GM12878 (cell line): ENCODE results near the gene M1AP.

Source experiments
- CTCF ChIP-seq, 3 experiments: IDR thresholded peaks in 2 of 3; conservative IDR thresholded peaks in 1 of 3; 2 replicates each; pipeline ENCODE4 v1.5.1; 2011; ENCODE audit warnings: low read depth in 3 of 3, low read length in 3 of 3, mild to moderate bottlenecking in 3 of 3, control low read depth in 2 of 3, moderate library complexity in 2 of 3, inconsistent platforms in 1 of 3, mixed read lengths in 1 of 3; ENCODE audit not compliant: control insufficient read depth in 2 of 3, insufficient read depth in 1 of 3; ENCODE audit errors: extremely low read depth in 1 of 3
- DPF2 ChIP-seq: fragments of 450-650 bp; IDR thresholded peaks from 2 replicates; pipeline ENCODE4 v1.6.1; 2017; ENCODE audit warnings: mild to moderate bottlenecking
- E2F4 ChIP-seq: IDR thresholded peaks from 2 replicates; pipeline ENCODE4 v1.6.1; 2012; ENCODE audit warnings: low read depth, low read length, improper control_type of control experiment
- EP300 ChIP-seq, 2 experiments: fragments of 150-350 bp in 1 of 2; IDR thresholded peaks; 2 replicates each; pipeline ENCODE4 v1.6.1; 2011 to 2012; ENCODE audit warnings: low read depth in 2 of 2, low read length in 2 of 2, borderline replicate concordance in 1 of 2, improper control_type of control experiment in 1 of 2, inconsistent platforms in 1 of 2; ENCODE audit not compliant: control insufficient read depth in 1 of 2
- FOS ChIP-seq: IDR thresholded peaks from 3 replicates; pipeline ENCODE4 v1.6.1; 2011; ENCODE audit warnings: borderline replicate concordance; ENCODE audit not compliant: insufficient read length; ENCODE audit errors: extremely low read depth
- ZBTB33 ChIP-seq: fragments of 450-650 bp; IDR thresholded peaks from 2 replicates; pipeline ENCODE4 v1.6.1; 2017; ENCODE audit warnings: mild to moderate bottlenecking
- ZBTB4 ChIP-seq: fragments of 450-650 bp; formaldehyde crosslinking; IDR thresholded peaks from 2 replicates; pipeline ENCODE4 v1.4.0; 2022; ENCODE audit warnings: mild to moderate bottlenecking, moderate library complexity
- ZNF217 ChIP-seq: fragments of 450-650 bp; IDR thresholded peaks from 2 replicates; pipeline ENCODE4 v1.6.1; 2017; ENCODE audit warnings: antibody characterized with exemption, mild to moderate bottlenecking
- ZNF274 ChIP-seq: IDR thresholded peaks from one replicate; pipeline ENCODE4 v1.8.0; 2011; ENCODE audit not compliant: insufficient read length, insufficient read depth
- ZNF622 ChIP-seq: fragments of 450-650 bp; IDR thresholded peaks from 2 replicates; pipeline ENCODE4 v1.6.1; 2017; ENCODE audit warnings: mild to moderate bottlenecking, inconsistent platforms

GRCh38 chr2:74668087-74668486, 20.0 kb upstream of the M1AP start:
- TF ChIP-seq ZNF217: no peak
- TF ChIP-seq ZNF622: no peak
- no peak for TF ChIP-seq DPF2
- no peak for TF ChIP-seq ZBTB4 (CRISPR knock-in tag)
- no peak for TF ChIP-seq ZBTB33
- no peak for TF ChIP-seq EP300 (IDR thresholded peaks at IDR 0.05; ENCODE audit: borderline replicate concordance in 1 of 2, control insufficient read depth in 1 of 2, low read depth in 2 of 2, low read length in 2 of 2)
- no peak for TF ChIP-seq ZNF274
- no peak for TF ChIP-seq E2F4
- no peak for TF ChIP-seq FOS
- TF ChIP-seq CTCF (IDR thresholded peaks at IDR 0.05 in 2 of 3, conservative IDR thresholded peaks at IDR 0.05 in 1 of 3; ENCODE audit: control insufficient read depth in 2 of 3, extremely low read depth in 1 of 3, insufficient read depth in 1 of 3, low read depth in 3 of 3, low read length in 3 of 3): no peak
